ENCODE results near the gene CMPK2.

CMPK2 gene

DNA sequence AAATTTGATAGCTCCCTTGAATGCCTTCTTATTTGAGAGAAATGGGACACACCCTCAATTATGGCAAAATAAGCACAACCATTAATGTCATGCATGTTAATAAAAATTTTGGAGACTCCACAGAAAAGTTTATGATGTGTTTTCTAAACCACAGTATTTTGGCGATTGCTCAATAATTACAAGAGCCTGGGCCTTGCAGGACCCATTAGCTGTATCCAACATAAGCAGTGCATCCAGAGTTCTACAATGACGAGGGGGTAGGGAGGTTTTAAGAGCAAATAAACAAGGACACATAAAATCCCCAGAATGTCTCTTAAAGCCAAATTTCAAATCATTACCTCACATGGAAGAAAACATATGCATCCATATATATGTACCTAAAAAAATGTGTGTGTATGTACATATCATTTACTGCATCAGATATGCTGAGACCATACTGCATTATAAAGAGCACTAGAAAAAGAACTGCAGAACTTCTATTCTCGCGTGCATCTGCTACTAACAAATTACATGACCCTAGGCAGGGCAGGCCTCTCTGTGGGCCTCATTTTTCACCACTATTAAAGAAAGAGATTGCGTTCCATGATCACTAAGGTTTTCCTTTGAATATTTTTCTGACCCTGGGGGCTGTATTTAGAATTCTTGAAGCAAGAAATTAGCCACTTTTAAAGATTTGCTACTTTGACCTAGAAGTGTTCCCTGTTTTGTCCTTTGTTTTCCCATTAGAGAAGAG is 38.0 kb downstream of the CMPK2 start:
- DNase-seq (ENCODE audit: low read depth, low spot score), result peak; percentile 67
- TF ChIP-seq FOXP2 (optimal IDR thresholded peaks at IDR 0.05; ENCODE audit: control extremely low read depth, extremely low read length, insufficient read depth), result no peak
- no peak; the same call in 1 of the 2 replicates for TF ChIP-seq POLR2AphosphoS5 (IDR thresholded peaks at IDR 0.05; ENCODE audit: borderline replicate concordance, low read depth, low read length)
- TF ChIP-seq EZH2 (IDR thresholded peaks at IDR 0.05), result no peak
- H3K9me3 ChIP-seq (ENCODE audit: low read depth, low read length), result no peaks in the 10 kb centered on the region
- peak overlapping the region; percentile 98 for H3K27ac ChIP-seq
- peak overlapping the region; percentile 72 for H3K4me3 ChIP-seq
- H3K36me3 ChIP-seq (ENCODE audit: insufficient read depth, low read length), result no peaks in the 10 kb centered on the region
- H3K9ac ChIP-seq (ENCODE audit: insufficient read length), result peak overlapping the region; percentile 74

- TF ChIP-seq FOXP2 (optimal IDR thresholded peaks at IDR 0.05; ENCODE audit: control extremely low read depth, extremely low read length, insufficient read depth) (no peak), POLR2AphosphoS5 (IDR thresholded peaks at IDR 0.05; ENCODE audit: borderline replicate concordance, low read depth, low read length) (no peak)
- H3K36me3 ChIP-seq (ENCODE audit: insufficient read depth, low read length), result no peaks in the 10 kb centered on the region
- no peak for DNase-seq (ENCODE audit: low read depth, low spot score)
- H3K4me3 ChIP-seq, result no peak overlapping the region
- no peaks in the 10 kb centered on the region for H3K9me3 ChIP-seq (ENCODE audit: low read depth, low read length)
- no peak overlapping the region for H3K9ac ChIP-seq (ENCODE audit: insufficient read length)
- H3K27ac ChIP-seq, result peak overlapping the region; percentile 98
Measured at GRCh38 chr2:6826081-6826913, 39.4 kb downstream of the CMPK2 start.

DNA sequence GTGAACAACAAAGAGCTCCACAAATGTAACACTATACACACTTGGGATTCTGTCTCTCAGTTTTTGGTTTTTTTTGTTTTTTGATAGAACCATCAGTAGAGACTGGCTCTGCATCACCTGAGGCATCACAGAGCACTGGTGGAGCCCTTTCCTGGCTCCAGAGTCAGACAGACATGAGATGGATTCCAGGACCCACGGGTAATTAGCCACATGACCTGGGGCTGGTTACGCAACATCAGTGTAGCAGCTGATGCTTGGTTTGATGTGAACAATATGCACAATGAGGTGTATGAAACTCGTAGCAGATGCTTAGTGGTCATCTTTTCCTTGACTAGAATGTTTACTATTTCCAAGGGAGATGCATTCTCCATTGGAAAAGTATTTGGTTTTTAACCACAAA is 40.7 kb downstream of the CMPK2 start:
- Histone ChIP-seq H3K9me3 (ENCODE audit: low read depth, low read length) (no peaks in the 10 kb centered on the region), H3K36me3 (ENCODE audit: insufficient read depth, low read length) (no peaks in the 10 kb centered on the region), H3K27ac (peak overlapping the region; percentile 21; the same call in 1 of the 2 replicates), H3K9ac (ENCODE audit: insufficient read length) (no peak overlapping the region), H3K4me3 (no peak overlapping the region)
- no peak for DNase-seq (ENCODE audit: low read depth, low spot score)
- TF ChIP-seq EZH2 (IDR thresholded peaks at IDR 0.05), result no peak
- no peak for TF ChIP-seq FOXP2 (optimal IDR thresholded peaks at IDR 0.05; ENCODE audit: control extremely low read depth, extremely low read length, insufficient read depth)
- no peak for TF ChIP-seq POLR2AphosphoS5 (IDR thresholded peaks at IDR 0.05; ENCODE audit: borderline replicate concordance, low read depth, low read length)

- Histone ChIP-seq H3K9ac (ENCODE audit: insufficient read length) (no peak overlapping the region), H3K4me3 (peak overlapping the region; percentile 62), H3K36me3 (ENCODE audit: insufficient read depth, low read length) (no peaks in the 10 kb centered on the region), H3K27ac (peak overlapping the region; percentile 45), H3K9me3 (ENCODE audit: low read depth, low read length) (no peaks in the 10 kb centered on the region)
- no peak for TF ChIP-seq FOXP2 (optimal IDR thresholded peaks at IDR 0.05; ENCODE audit: control extremely low read depth, extremely low read length, insufficient read depth)
- no peak for TF ChIP-seq POLR2AphosphoS5 (IDR thresholded peaks at IDR 0.05; ENCODE audit: borderline replicate concordance, low read depth, low read length)
- no peak for TF ChIP-seq EZH2 (IDR thresholded peaks at IDR 0.05)
- DNase-seq (ENCODE audit: low read depth, low spot score), result peak; percentile 14
Measured at GRCh38 chr2:6823111-6823510, 42.6 kb downstream of the CMPK2 start.

GRCh38 chr2:6822406-6822805 is 43.3 kb downstream of the CMPK2 start:
- H3K27ac ChIP-seq, result peak overlapping the region; percentile 55; the same call in 1 of the 2 replicates
- H3K36me3 ChIP-seq (ENCODE audit: insufficient read depth, low read length), result no peaks in the 10 kb centered on the region
- no peaks in the 10 kb centered on the region for H3K9me3 ChIP-seq (ENCODE audit: low read depth, low read length)
- DNase-seq (ENCODE audit: low read depth, low spot score), result no peak
- no peak overlapping the region for H3K9ac ChIP-seq (ENCODE audit: insufficient read length)
- TF ChIP-seq POLR2AphosphoS5 (IDR thresholded peaks at IDR 0.05; ENCODE audit: borderline replicate concordance, low read depth, low read length) (no peak), EZH2 (IDR thresholded peaks at IDR 0.05) (no peak), FOXP2 (optimal IDR thresholded peaks at IDR 0.05; ENCODE audit: control extremely low read depth, extremely low read length, insufficient read depth) (no peak)
- no peak overlapping the region; the same call in 1 of the 2 replicates for H3K4me3 ChIP-seq

GRCh38 chr2:6820903-6821584 is 44.7 kb downstream of the CMPK2 start:
- TF ChIP-seq POLR2AphosphoS5 (IDR thresholded peaks at IDR 0.05; ENCODE audit: borderline replicate concordance, low read depth, low read length), result no peak
- TF ChIP-seq FOXP2 (optimal IDR thresholded peaks at IDR 0.05; ENCODE audit: control extremely low read depth, extremely low read length, insufficient read depth), result no peak
- TF ChIP-seq EZH2 (IDR thresholded peaks at IDR 0.05), result no peak
- Histone ChIP-seq H3K27ac (no peak overlapping the region), H3K36me3 (ENCODE audit: insufficient read depth, low read length) (no peaks in the 10 kb centered on the region), H3K9ac (ENCODE audit: insufficient read length) (no peak overlapping the region), H3K9me3 (ENCODE audit: low read depth, low read length) (no peaks in the 10 kb centered on the region), H3K4me3 (no peak overlapping the region)
- DNase-seq (ENCODE audit: low read depth, low spot score), result no peak

DNA sequence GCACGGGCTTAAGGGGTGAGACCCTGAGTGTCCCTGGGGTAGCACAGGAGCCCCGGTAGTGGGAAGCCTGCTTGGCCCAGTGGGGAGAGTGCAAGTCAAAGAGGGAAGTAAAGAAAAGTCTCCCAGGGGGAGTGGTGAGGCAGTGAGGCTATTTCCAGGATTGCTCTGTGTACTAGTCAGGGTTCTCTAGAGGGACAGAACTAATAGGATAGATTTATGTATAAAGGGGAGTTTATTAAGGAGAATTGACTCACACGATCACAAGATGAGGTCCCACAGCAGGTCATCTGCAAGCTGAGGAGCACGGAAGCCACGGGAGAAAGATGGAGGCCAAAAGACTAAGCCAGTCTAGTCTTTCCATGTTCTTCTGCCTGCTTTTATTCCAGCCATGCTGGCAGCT is 45.5 kb downstream of the CMPK2 start:
- Histone ChIP-seq H3K4me3 (no peak overlapping the region), H3K27ac (no peak overlapping the region), H3K9ac (ENCODE audit: insufficient read length) (no peak overlapping the region), H3K9me3 (ENCODE audit: low read depth, low read length) (no peaks in the 10 kb centered on the region), H3K36me3 (ENCODE audit: insufficient read depth, low read length) (no peaks in the 10 kb centered on the region)
- DNase-seq (ENCODE audit: low read depth, low spot score), result no peak
- TF ChIP-seq EZH2 (IDR thresholded peaks at IDR 0.05) (no peak), FOXP2 (optimal IDR thresholded peaks at IDR 0.05; ENCODE audit: control extremely low read depth, extremely low read length, insufficient read depth) (no peak), POLR2AphosphoS5 (IDR thresholded peaks at IDR 0.05; ENCODE audit: borderline replicate concordance, low read depth, low read length) (no peak)

DNA sequence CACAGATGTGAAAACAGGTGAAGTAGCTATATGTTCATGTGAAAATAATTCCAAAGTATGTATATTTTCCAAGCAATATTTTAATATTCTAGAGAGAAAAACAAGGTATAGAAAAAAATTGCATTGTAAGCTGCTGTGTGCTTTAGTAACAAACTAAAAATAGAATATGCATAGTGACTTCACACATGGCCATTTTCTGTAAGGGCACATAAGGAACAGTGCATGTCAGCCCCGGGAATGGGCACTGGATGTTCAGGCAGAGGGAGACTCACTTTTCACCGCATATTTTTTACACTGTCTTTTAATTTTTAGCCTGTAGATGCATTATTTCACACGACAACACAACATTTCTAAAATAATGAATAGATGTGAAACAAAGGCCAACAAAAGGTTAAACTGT is 46.0 kb downstream of the CMPK2 start:
- H3K36me3 ChIP-seq (ENCODE audit: insufficient read depth, low read length), result no peaks in the 10 kb centered on the region
- DNase-seq (ENCODE audit: low read depth, low spot score), result no peak
- H3K9me3 ChIP-seq (ENCODE audit: low read depth, low read length), result no peaks in the 10 kb centered on the region
- H3K27ac ChIP-seq, result no peak overlapping the region
- no peak overlapping the region for H3K9ac ChIP-seq (ENCODE audit: insufficient read length)
- no peak for TF ChIP-seq EZH2 (IDR thresholded peaks at IDR 0.05)
- TF ChIP-seq POLR2AphosphoS5 (IDR thresholded peaks at IDR 0.05; ENCODE audit: borderline replicate concordance, low read depth, low read length), result no peak
- TF ChIP-seq FOXP2 (optimal IDR thresholded peaks at IDR 0.05; ENCODE audit: control extremely low read depth, extremely low read length, insufficient read depth), result no peak
- no peak overlapping the region for H3K4me3 ChIP-seq

Measured in SK-N-MC (cell line).